ENCODE results near the gene FMO3.

FMO3 gene

DNA sequence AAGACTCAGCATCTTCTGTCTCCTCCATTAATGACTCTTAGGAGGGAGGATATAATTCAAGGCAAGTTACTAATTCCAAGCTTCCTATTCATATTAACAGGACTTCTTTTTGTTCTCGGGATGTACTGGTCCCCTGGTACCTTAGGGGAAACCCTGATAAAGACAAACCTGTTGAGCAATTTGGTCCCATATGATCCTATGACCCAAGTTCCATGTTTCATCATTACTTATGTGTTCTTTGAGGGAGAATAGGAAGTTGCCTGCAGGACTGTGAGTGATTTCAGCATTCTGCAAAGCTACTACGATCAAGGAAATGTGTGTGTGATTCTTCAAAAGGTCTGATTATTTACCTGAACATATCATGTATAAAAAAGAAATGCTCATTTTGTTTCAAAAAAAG lies 5.8 kb upstream of the FMO3 start:
- no peak for DNase-seq (ENCODE audit: low read depth, low spot score)
- H3K4me3 ChIP-seq (ENCODE audit: low read depth, low read length) = no peak overlapping the region
- POLR2A ChIA-PET = no interaction called here
- CTCF ChIA-PET = interaction anchor here (1.5 kb wide), 1 partner anchor 229 kb away, joined by 5 read pairs; no protein-coding TSS in a partner anchor
- TF ChIP-seq, protein P1, sequence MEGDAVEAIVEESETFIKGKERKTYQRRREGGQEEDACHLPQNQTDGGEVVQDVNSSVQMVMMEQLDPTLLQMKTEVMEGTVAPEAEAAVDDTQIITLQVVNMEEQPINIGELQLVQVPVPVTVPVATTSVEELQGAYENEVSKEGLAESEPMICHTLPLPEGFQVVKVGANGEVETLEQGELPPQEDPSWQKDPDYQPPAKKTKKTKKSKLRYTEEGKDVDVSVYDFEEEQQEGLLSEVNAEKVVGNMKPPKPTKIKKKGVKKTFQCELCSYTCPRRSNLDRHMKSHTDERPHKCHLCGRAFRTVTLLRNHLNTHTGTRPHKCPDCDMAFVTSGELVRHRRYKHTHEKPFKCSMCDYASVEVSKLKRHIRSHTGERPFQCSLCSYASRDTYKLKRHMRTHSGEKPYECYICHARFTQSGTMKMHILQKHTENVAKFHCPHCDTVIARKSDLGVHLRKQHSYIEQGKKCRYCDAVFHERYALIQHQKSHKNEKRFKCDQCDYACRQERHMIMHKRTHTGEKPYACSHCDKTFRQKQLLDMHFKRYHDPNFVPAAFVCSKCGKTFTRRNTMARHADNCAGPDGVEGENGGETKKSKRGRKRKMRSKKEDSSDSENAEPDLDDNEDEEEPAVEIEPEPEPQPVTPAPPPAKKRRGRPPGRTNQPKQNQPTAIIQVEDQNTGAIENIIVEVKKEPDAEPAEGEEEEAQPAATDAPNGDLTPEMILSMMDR (IDR thresholded peaks at IDR 0.05; ENCODE audit: insufficient read depth, low read length, missing control alignments) = no peak

DNA sequence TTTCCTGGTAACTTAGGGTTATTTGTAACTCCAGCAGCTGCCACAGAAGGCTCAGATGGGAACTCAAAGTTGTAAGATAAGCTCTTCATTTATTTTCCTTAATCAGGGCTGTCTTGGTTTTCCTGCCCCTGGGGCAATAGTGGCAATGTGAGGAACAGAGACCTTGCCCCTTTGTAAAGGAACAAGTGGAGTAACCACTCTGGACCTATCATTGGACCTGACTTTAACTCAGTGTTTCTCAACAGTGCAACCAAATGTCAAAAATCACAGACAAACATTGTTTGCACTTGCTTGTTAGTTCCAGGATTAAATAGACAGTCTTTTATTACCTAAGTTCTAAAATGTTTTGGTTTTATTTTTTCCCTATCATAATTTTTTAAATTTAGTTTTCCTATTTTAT lies 2.8 kb upstream of the FMO3 start:
- CTCF ChIA-PET = interaction anchor here (1.3 to 1.8 kb wide), 2 partner anchors 139 to 151 kb away, joined by 4 to 8 read pairs; no protein-coding TSS in a partner anchor
- no peak overlapping the region for H3K4me3 ChIP-seq (ENCODE audit: low read depth, low read length)
- POLR2A ChIA-PET = no interaction called here
- no peak for DNase-seq (ENCODE audit: low read depth, low spot score)
- TF ChIP-seq, protein P1 (IDR thresholded peaks at IDR 0.05; ENCODE audit: insufficient read depth, low read length, missing control alignments) = no peak

DNA sequence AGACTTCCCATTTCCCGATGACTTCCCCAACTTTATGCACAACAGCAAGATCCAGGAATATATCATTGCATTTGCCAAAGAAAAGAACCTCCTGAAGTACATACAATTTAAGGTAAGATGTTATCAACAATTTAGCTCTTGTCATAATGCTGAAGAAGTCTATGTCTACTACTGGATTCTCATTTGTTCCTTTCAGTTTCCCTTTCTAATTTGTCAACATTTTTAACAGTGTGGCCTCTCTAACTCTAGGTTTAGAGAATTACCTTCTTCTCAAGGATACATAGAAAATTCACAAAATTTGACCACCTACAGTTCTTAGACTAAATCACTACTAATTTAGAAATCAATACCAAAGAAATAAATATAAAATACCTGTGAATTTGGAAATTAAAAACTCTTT lies 13.2 kb downstream of the FMO3 start:
- no peak for DNase-seq (ENCODE audit: low read depth, low spot score)
- ChIA-PET CTCF (no interaction called here), POLR2A (no interaction called here)
- TF ChIP-seq, protein P1 (IDR thresholded peaks at IDR 0.05; ENCODE audit: insufficient read depth, low read length, missing control alignments) = no peak
- H3K4me3 ChIP-seq (ENCODE audit: low read depth, low read length) = no peak overlapping the region

DNA sequence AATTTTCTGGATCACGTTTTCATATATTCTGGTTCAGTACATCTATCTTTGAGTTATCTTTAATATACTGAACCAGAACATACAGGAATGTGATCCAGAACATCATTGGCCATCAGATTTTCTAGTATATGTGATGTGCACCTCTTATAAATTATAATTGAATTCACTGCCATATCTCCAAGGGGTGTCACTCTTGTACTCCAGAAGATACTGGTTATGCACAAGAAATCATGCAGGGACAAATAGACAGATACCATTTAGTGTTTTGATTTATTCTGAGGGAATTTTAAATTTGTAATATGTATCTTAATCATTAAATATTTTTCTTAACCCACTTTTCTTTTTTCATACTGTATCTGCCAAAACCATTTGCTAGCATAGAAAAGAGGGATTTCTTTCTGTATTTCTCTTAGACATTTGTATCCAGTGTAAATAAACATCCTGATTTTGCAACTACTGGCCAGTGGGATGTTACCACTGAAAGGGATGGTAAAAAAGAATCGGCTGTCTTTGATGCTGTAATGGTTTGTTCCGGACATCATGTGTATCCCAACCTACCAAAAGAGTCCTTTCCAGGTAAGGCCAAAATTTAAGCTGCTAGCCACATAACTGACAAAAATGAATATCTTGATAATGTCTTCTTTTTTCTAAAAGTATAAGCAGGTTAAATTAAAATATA lies 16.7 kb downstream of the FMO3 start:
- TF ChIP-seq, protein P1 (IDR thresholded peaks at IDR 0.05; ENCODE audit: insufficient read depth, low read length, missing control alignments) = no peak
- ChIA-PET POLR2A (no interaction called here), CTCF (no interaction called here)
- no peak overlapping the region for H3K4me3 ChIP-seq (ENCODE audit: low read depth, low read length)
- no peak for DNase-seq (ENCODE audit: low read depth, low spot score)

DNA sequence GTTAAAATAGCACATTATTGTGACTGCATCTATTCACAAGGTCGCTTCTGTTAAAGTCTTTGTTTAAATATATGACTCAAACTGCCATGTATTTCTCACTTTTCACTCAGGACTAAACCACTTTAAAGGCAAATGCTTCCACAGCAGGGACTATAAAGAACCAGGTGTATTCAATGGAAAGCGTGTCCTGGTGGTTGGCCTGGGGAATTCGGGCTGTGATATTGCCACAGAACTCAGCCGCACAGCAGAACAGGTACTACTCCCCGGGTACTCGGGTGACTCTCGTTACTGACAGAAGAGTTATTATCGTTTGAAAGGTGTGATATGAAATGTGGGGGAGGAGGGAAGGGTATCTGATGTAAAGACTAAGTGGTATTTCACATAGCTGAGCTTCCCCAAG lies 17.3 kb downstream of the FMO3 start:
- DNase-seq (ENCODE audit: low read depth, low spot score) = no peak
- no peak overlapping the region for H3K4me3 ChIP-seq (ENCODE audit: low read depth, low read length)
- TF ChIP-seq, protein P1 (IDR thresholded peaks at IDR 0.05; ENCODE audit: insufficient read depth, low read length, missing control alignments) = no peak
- ChIA-PET CTCF (interaction anchor here (1.8 kb wide), 1 partner anchor 206 kb away, joined by 3 read pairs; the partner anchor contains the start of gene FMO4), POLR2A (no interaction called here)

DNA sequence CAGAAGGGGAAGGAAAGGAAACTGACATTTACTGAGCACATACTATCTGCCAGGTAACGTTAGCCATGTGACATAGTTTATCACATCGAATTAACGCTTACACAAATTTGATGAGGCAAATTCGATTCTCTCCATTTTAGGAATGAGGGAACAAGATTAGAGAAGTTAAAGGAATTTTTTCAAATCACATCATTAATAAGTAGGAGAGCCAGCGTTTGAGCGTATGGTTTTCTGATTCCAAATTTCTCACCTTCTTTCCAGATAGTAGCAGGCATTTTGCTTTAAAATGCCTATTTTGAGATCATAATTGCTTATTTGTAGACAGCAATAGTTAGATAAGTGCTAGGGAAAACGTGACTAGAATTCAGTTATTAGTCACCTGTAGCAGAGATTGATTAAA lies 19.3 kb downstream of the FMO3 start:
- no peak for DNase-seq (ENCODE audit: low read depth, low spot score)
- no peak overlapping the region for H3K4me3 ChIP-seq (ENCODE audit: low read depth, low read length)
- TF ChIP-seq, protein P1 (IDR thresholded peaks at IDR 0.05; ENCODE audit: insufficient read depth, low read length, missing control alignments) = no peak
- POLR2A ChIA-PET = no interaction called here
- CTCF ChIA-PET = no interaction called here
